ENCODE results near the gene VPS37C. TPM values are rescaled to one million over a fixed set of nuclear protein-coding genes. Genes with fewer than 3 reads are reported as not detected.

VPS37C gene
- total RNA-seq, 1 donor from 2014 or later: 27.8 TPM

DNA sequence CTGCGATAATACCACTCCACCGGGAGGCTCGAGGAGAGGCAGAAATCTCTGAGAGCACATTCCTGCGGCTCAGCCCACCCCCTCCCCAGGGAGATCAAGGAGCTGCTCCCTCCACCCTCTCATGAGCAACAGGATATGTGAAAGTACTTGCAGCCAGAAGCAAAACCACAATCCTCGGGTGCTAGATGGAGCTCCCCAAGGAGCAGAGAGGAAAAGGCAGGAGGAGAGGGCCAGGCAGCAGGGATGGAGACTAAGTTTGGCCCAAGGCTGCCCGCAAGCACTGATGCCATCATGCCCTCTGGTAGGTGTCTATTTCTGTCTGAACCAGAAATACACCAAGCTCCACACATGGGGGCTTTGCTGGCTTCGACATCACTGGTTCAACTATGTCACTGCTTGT is 22.3 kb downstream of the VPS37C start:
- H3K27me3 Mint-ChIP-seq: no peaks in the 10 kb centered on the region
- peaks cover 6% of the 10 kb centered on the region for H3K4me1 Mint-ChIP-seq (ENCODE audit: unreplicated experiment)
- no peak for DNase-seq (ENCODE audit: extremely low spot score, unreplicated experiment)
- TF ChIP-seq, protein P1, sequence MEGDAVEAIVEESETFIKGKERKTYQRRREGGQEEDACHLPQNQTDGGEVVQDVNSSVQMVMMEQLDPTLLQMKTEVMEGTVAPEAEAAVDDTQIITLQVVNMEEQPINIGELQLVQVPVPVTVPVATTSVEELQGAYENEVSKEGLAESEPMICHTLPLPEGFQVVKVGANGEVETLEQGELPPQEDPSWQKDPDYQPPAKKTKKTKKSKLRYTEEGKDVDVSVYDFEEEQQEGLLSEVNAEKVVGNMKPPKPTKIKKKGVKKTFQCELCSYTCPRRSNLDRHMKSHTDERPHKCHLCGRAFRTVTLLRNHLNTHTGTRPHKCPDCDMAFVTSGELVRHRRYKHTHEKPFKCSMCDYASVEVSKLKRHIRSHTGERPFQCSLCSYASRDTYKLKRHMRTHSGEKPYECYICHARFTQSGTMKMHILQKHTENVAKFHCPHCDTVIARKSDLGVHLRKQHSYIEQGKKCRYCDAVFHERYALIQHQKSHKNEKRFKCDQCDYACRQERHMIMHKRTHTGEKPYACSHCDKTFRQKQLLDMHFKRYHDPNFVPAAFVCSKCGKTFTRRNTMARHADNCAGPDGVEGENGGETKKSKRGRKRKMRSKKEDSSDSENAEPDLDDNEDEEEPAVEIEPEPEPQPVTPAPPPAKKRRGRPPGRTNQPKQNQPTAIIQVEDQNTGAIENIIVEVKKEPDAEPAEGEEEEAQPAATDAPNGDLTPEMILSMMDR (conservative IDR thresholded peaks at IDR 0.05): no peak
- H3K9me3 Mint-ChIP-seq: no peaks in the 10 kb centered on the region
- peak overlapping the region; percentile 37 for H3K27ac Mint-ChIP-seq
- H3K4me3 Mint-ChIP-seq: no peak overlapping the region
- H3K36me3 Mint-ChIP-seq: peaks cover 16% of the 10 kb centered on the region

DNA sequence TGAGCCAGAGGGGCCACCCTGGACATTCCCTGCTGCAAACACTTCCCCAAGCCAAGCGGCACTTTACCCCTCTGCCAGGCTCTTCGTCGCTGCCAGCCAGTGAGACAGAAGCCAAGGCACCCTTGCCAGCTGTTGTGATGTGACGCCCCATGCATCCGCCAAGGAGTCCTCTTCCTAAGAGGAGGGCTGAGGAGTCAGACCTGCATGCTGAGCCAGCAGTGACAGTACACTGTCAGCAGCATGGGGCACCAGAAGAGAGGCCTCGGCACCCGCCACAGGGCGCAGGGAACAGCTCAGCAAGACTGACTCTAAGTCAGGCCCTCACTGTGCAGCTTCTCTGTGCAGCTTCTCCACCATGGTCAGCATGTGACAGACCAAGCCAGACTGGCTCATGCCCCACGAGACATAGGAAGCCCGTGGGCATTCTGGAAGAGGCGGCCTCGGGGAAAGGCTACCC is 26.4 kb downstream of the VPS37C start:
- no peak overlapping the region for H3K4me3 Mint-ChIP-seq
- H3K36me3 Mint-ChIP-seq: peaks cover 16% of the 10 kb centered on the region
- TF ChIP-seq, protein P1 (conservative IDR thresholded peaks at IDR 0.05): no peak

DNA sequence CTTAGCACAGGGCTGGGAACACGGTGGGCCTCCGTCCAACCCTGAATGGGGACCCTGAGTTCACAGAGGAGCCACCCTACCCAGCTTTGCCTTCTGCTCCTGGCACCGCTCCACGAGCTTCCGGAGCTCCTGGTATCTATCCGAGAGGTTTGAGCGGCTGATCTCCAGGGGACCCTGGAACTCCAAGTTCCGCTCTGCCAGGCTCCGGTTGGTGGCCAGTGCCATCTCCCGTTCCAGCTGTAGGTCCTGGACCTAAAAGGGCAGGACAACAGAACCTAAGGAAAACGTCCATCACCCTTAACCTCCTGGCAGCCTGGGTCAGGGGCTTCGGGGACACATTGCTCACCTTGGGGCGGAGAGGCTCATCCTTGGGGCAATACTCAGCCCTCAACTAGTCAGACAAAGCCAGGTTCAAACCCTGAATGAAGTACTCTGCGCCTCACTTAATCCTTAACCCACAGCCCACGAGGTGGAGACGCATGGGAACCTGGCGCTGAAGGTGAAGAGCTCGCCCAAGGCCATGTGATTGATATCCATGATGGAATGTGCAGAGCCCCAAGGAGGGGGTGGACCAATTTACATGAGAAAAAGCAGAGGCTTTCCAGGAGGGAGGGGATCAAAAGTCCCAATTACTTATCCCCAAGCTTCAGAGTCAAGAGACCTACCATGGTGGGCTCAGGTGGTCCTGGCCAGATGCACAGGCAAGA is 27.1 kb downstream of the VPS37C start:
- Mint-ChIP-seq H3K27me3 (no peaks in the 10 kb centered on the region), H3K36me3 (peaks cover 16% of the 10 kb centered on the region), H3K4me3 (no peak overlapping the region), H3K27ac (peak overlapping the region; percentile 41), H3K9me3 (no peaks in the 10 kb centered on the region), H3K4me1 (ENCODE audit: unreplicated experiment) (peaks cover 11% of the 10 kb centered on the region)
- TF ChIP-seq, protein P1 (conservative IDR thresholded peaks at IDR 0.05): no peak
- no peak for DNase-seq (ENCODE audit: extremely low spot score, unreplicated experiment)

More for the DNA sequence above, 26.4 kb downstream of the VPS37C start:
- H3K27ac Mint-ChIP-seq: no peak overlapping the region
- DNase-seq (ENCODE audit: extremely low spot score, unreplicated experiment): no peak
- no peaks in the 10 kb centered on the region for H3K9me3 Mint-ChIP-seq
- no peaks in the 10 kb centered on the region for H3K27me3 Mint-ChIP-seq
- peaks cover 8% of the 10 kb centered on the region for H3K4me1 Mint-ChIP-seq (ENCODE audit: unreplicated experiment)

DNA sequence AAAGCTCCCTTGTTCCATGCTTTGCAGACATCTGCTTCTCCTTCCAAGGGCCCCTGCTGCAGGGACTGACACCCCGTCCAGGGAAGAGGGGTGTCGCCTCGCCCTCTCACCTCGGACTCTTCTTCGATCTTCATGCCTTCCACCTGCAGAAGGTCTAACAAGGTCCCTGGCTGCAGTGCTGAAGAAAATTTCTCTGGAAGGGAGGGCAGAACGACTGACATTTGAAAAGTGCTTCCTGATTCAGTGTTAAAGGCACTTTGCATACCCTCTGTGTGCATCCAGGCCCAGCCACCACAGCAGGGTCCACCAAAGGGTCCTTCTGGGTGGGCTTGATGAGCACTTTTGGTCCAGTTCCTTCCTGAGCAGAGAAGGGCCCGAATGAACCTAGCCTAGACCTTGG is 28.1 kb downstream of the VPS37C start:
- H3K4me1 Mint-ChIP-seq (ENCODE audit: unreplicated experiment): peaks cover 11% of the 10 kb centered on the region
- H3K36me3 Mint-ChIP-seq: peaks cover 16% of the 10 kb centered on the region
- no peaks in the 10 kb centered on the region for H3K9me3 Mint-ChIP-seq
- DNase-seq (ENCODE audit: extremely low spot score, unreplicated experiment): no peak
- no peak overlapping the region for H3K27ac Mint-ChIP-seq
- TF ChIP-seq, protein P1 (conservative IDR thresholded peaks at IDR 0.05): no peak
- H3K4me3 Mint-ChIP-seq: no peak overlapping the region
- H3K27me3 Mint-ChIP-seq: no peaks in the 10 kb centered on the region

DNA sequence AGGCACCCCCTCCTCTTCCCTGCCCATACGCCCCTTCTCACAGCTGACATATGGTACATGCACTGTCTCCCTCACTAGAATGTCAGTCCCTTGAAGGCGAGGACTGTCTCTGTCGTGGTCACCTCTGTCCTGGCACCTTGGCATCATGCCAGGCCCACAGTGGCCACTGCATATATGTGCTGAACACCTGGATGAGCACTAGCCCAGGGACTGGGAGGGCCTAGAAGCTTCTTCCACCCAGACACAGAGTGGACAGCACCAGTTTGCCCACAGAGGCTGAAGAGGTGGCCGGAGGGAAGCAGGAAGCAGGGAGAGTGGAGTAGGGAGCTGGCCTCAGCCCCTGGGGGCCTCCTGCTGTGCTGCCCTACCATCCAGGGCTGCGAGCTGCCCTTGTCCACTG is 28.6 kb downstream of the VPS37C start:
- Mint-ChIP-seq H3K36me3 (peaks cover 15% of the 10 kb centered on the region), H3K27me3 (no peaks in the 10 kb centered on the region), H3K4me3 (no peak overlapping the region), H3K4me1 (ENCODE audit: unreplicated experiment) (peaks cover 11% of the 10 kb centered on the region), H3K9me3 (no peaks in the 10 kb centered on the region), H3K27ac (no peak overlapping the region)
- TF ChIP-seq, protein P1 (conservative IDR thresholded peaks at IDR 0.05): no peak
- DNase-seq (ENCODE audit: extremely low spot score, unreplicated experiment): no peak

Data from type B pancreatic cell (in vitro differentiated cells).